GM13977 (cell line): ENCODE data around the gene CA10.

Source experiments
- DNase-seq: peaks from one replicate; pipeline ENCODE4 v3.0.0; 2012; ENCODE audit warnings: low spot score
- CTCF ChIP-seq: IDR thresholded peaks from 2 replicates; pipeline ENCODE4 v1.5.1; 2012; ENCODE audit warnings: mild to moderate bottlenecking, control low read depth; ENCODE audit not compliant: insufficient read depth; ENCODE audit errors: extremely low read depth, missing control alignments
- in situ Hi-C: fragments of 300-500 bp; cut with MboI; formaldehyde crosslinking; loops from one replicate; pipeline ENCODE4 v1.12.0; 2022; ENCODE audit warnings: low sequenced_read_pairs, low pct_unique_long_range_greater_than_20kb, mixed read lengths, inconsistent platforms; ENCODE audit not compliant: unreplicated experiment

CA10 gene

GRCh38 chr17:52148288-52148968 is 10.1 kb downstream of the CA10 start:
- no peak for TF ChIP-seq CTCF
- no peak for DNase-seq
- in situ Hi-C loops = no loop called here

GRCh38 chr17:52147872-52148271 is 10.6 kb downstream of the CA10 start:
- no peak for DNase-seq
- TF ChIP-seq CTCF = no peak
- in situ Hi-C loops = no loop called here

- DNase-seq = no peak
- in situ Hi-C loops = no loop called here
- TF ChIP-seq CTCF = no peak
These were observed 11.1 kb downstream of the CA10 start for GRCh38 chr17:52147431-52147830.

DNA sequence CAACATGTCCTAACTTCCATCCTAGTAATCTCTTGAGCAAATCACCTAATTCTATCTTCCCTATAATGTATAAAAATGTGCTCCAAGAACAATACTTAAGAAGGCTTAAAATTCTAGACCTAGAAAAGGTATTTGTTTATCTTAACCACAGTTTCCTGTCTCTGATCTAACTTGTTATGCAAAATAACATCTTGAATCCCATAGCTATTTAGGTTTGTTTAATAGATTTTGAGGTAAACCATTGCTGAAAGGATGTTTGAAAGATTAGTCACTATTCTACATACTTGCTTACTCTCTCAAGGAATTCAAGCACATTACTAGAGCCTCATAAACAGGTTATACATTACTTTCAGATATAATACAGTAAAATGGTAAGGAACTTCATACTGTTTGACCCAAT is 13.0 kb downstream of the CA10 start:
- TF ChIP-seq CTCF = no peak
- in situ Hi-C loops = no loop called here
- DNase-seq = no peak

DNA sequence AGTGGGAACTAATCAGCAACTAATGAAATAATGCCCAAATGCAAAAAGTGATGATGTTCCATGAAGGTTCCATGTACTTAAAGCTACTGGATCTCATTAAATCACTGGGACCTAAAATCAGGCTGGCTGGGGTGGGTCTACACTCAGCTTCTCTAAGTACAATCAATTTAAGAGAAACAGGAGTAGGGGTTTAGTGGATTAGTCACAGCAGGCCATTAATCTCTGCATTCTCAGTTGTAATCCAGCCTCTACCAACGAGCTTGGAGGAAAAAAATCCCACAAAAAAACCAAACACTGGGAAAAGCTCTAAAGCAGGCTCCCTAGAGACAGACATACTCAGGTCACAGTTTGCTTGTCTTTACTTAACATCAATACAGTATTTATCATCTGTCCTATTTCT is 15.0 kb downstream of the CA10 start:
- in situ Hi-C loops = no loop called here
- no peak for DNase-seq
- TF ChIP-seq CTCF = no peak

GRCh38 chr17:52140601-52141000 is 17.9 kb downstream of the CA10 start:
- TF ChIP-seq CTCF = no peak
- in situ Hi-C loops = no loop called here
- DNase-seq = no peak
